Measurements from ENCODE around the gene CR1L. TPM values are rescaled to one million over a fixed set of nuclear protein-coding genes. Genes with fewer than 3 reads are reported as not detected.

Gene CR1L
- total and polyA plus RNA-seq, 2 experiments from 2014 or later: not detected

DNA sequence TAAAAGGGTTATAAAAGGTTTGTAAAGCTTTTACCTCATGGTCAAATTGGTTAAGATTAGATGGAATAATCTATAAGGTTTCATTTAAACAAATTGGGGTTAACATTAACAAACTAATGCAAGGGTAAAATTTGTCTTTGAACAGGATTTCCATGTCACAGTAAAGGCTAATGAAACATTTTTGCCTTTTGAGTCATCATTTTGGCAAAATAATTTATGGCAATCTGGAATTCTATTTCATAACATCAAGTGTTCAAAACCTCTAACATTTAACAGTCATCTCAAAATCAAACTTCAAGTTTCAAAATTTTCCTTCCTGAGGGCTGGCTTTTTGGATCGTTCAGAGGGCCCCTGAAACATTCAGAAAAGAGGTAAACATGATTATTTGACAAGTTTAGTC, 100.4 kb downstream of the CR1L start:
- Histone ChIP-seq H3K4me1 (ENCODE audit: insufficient read depth) (peaks cover 10% of the 10 kb centered on the region), H3K4me2 (no peak overlapping the region)

DNA sequence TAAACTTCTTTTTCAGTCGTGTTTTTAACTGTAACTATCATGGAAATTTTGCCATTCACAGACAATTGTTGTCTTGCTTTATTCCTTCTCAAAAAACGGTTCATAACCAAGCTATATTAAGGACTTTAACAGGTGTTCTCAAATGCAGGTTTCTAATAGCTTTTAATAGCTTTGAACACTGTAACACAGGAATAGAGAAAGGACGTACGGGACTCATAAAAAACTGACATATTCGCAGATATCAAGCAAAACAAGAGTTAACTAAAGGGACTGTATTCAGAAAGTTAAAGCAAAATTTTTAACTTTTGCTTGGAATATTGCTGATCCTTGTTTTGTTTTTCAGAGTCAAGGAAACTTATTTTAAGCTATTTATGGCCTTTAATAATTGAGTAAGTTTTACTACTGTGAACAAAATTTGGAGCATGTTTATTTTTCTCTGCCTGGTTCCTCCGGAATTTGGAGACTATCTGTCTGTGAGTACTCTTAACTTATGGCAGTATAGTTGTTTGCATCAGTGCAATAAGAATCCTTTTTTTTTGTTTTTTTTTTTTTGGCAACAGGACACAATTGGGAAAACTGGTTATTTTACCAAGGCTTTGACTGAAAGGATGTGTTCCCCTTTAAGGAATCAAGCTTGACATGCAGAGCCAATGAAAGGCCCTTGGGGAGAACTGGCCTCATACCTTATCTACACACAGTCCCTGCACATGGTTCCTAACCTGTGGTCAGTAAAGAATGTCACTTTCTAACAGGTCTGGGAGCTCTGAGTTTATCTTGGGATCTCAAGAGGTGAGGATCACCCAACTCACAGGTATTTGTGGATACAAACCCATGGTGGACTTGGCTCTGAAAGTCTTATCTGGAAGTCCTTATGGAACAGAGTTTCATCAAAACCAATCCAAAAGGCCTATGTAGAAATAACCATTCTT, 101.2 kb downstream of the CR1L start:
- no peak overlapping the region for H3K27ac ChIP-seq
- no peaks in the 10 kb centered on the region for H3K9me3 ChIP-seq (ENCODE audit: low read depth)
- DNase-seq (ENCODE audit: low spot score): no peak
- no peak overlapping the region for H3K4me2 ChIP-seq
- no peak overlapping the region for H2AFZ ChIP-seq
- H3K79me2 ChIP-seq: peaks cover 9% of the 10 kb centered on the region
- H3K4me3 ChIP-seq: no peak overlapping the region
- no peaks in the 10 kb centered on the region for H4K20me1 ChIP-seq (ENCODE audit: insufficient read depth, poor library complexity, severe bottlenecking)
- H3K27me3 ChIP-seq: no peaks in the 10 kb centered on the region
- no peaks in the 10 kb centered on the region for H3K9me2 ChIP-seq (replicated peaks; ENCODE audit: insufficient read depth)
- no peaks in the 10 kb centered on the region for H3K36me3 ChIP-seq (replicated peaks; ENCODE audit: insufficient read depth, low read depth)
- H3K4me1 ChIP-seq (ENCODE audit: insufficient read depth): peaks cover 18% of the 10 kb centered on the region
- TF ChIP-seq EZH2phosphoT487 (IDR thresholded peaks at IDR 0.05; ENCODE audit: low read depth, severe bottlenecking, unreplicated experiment) (no peak), EZH2 (IDR thresholded peaks at IDR 0.05; ENCODE audit: borderline replicate concordance) (no peak)
- TF ChIP-seq, protein P1, sequence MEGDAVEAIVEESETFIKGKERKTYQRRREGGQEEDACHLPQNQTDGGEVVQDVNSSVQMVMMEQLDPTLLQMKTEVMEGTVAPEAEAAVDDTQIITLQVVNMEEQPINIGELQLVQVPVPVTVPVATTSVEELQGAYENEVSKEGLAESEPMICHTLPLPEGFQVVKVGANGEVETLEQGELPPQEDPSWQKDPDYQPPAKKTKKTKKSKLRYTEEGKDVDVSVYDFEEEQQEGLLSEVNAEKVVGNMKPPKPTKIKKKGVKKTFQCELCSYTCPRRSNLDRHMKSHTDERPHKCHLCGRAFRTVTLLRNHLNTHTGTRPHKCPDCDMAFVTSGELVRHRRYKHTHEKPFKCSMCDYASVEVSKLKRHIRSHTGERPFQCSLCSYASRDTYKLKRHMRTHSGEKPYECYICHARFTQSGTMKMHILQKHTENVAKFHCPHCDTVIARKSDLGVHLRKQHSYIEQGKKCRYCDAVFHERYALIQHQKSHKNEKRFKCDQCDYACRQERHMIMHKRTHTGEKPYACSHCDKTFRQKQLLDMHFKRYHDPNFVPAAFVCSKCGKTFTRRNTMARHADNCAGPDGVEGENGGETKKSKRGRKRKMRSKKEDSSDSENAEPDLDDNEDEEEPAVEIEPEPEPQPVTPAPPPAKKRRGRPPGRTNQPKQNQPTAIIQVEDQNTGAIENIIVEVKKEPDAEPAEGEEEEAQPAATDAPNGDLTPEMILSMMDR (IDR thresholded peaks at IDR 0.05; ENCODE audit: poor library complexity): no peak
- 69% methylated on average over 6 of the region's 6 CpGs for WGBS (ENCODE audit: low lambda C conversion rate, missing lambda C conversion rate)

More for the DNA sequence above, 100.4 kb downstream of the CR1L start:
- Histone ChIP-seq H3K27ac (no peak overlapping the region), H3K79me2 (peaks cover 7% of the 10 kb centered on the region), H4K20me1 (ENCODE audit: insufficient read depth, poor library complexity, severe bottlenecking) (no peaks in the 10 kb centered on the region), H3K9me2 (replicated peaks; ENCODE audit: insufficient read depth) (no peaks in the 10 kb centered on the region), H2AFZ (no peak overlapping the region), H3K9me3 (ENCODE audit: low read depth) (no peaks in the 10 kb centered on the region), H3K36me3 (replicated peaks; ENCODE audit: insufficient read depth, low read depth) (no peaks in the 10 kb centered on the region), H3K4me3 (no peak overlapping the region), H3K27me3 (no peaks in the 10 kb centered on the region)
- no peak for DNase-seq (ENCODE audit: low spot score)
- WGBS (ENCODE audit: low lambda C conversion rate, missing lambda C conversion rate): 77% methylated on average over 1 of the region's 1 CpG
- no peak for TF ChIP-seq EZH2phosphoT487 (IDR thresholded peaks at IDR 0.05; ENCODE audit: low read depth, severe bottlenecking, unreplicated experiment)
- TF ChIP-seq, protein P1 (IDR thresholded peaks at IDR 0.05; ENCODE audit: poor library complexity): no peak
- no peak for TF ChIP-seq EZH2 (IDR thresholded peaks at IDR 0.05; ENCODE audit: borderline replicate concordance)

DNA sequence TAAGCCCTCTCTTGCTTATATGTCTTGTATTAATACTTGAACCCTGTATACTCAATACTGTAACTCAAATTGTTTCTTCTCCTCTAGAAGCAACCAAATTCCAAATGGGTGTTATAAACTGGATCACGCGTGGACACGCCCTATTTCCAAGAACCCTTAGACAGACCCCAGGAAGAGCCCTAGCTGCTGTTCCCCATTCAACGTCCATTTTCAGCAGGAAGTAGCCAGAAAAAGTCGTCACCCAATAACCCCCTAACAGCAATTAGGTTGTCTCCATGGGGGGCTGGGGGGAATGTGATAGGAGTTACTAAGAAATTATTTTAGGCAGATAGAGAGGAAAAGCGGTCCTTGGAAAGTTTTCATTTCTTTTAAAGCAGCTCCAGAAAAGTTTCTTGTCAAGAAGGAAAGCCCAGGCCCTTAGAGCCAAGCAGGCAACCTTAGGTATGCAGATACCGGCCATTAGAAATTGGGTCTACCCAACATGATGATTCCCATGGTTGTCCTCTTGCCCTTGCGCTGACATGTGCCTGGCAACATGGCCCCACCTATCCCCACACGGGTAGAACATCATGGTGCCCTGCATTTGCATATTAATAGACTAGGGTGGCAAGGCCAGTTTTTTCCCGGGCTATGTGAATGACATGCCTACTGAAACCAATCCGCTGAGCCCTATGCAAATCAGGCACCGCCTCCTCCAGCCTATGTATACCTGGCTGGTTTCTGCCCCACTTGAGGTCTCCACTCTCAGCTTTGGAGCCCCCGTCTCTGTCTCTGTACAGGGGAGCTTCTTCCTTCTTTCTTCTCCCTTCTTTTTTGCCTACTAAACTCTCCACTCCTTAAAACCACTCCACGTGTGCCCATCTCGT, 102.9 kb downstream of the CR1L start:
- H3K4me3 ChIP-seq: no peak overlapping the region
- no peak overlapping the region for H3K4me2 ChIP-seq
- H3K9me3 ChIP-seq (ENCODE audit: low read depth): no peaks in the 10 kb centered on the region
- H2AFZ ChIP-seq: no peak overlapping the region
- no peaks in the 10 kb centered on the region for H3K36me3 ChIP-seq (replicated peaks; ENCODE audit: insufficient read depth, low read depth)
- TF ChIP-seq EZH2phosphoT487 (IDR thresholded peaks at IDR 0.05; ENCODE audit: low read depth, severe bottlenecking, unreplicated experiment) (no peak), EZH2 (IDR thresholded peaks at IDR 0.05; ENCODE audit: borderline replicate concordance) (no peak)
- TF ChIP-seq, protein P1 (IDR thresholded peaks at IDR 0.05; ENCODE audit: poor library complexity): no peak
- peaks cover 20% of the 10 kb centered on the region for H3K4me1 ChIP-seq (ENCODE audit: insufficient read depth)
- no peak for DNase-seq (ENCODE audit: low spot score)
- 89% methylated on average over 15 of the region's 15 CpGs for WGBS (ENCODE audit: low lambda C conversion rate, missing lambda C conversion rate)
- H3K79me2 ChIP-seq: peaks cover 16% of the 10 kb centered on the region
- peaks cover 3% of the 10 kb centered on the region for H4K20me1 ChIP-seq (ENCODE audit: insufficient read depth, poor library complexity, severe bottlenecking)
- no peaks in the 10 kb centered on the region for H3K9me2 ChIP-seq (replicated peaks; ENCODE audit: insufficient read depth)
- H3K27me3 ChIP-seq: no peaks in the 10 kb centered on the region
- H3K27ac ChIP-seq: peak overlapping the region; percentile 44
